CD14-positive monocyte (primary cell): ENCODE data around the gene SRGAP1. TPM values are rescaled to one million over a fixed set of nuclear protein-coding genes. Genes with fewer than 3 reads are reported as not detected.

Source experiments
- DNase-seq, 3 donors: peaks; one replicate each; pipeline ENCODE4 v3.0.0-alpha.2; 2011 to 2022
- H2AFZ ChIP-seq: 2 replicates; pipeline ENCODE4 v1.6.0; 2012; ENCODE audit warnings: mild to moderate bottlenecking, low read depth, low read length, inconsistent platforms; ENCODE audit not compliant: insufficient read depth, poor library complexity, severe bottlenecking
- H3K27ac ChIP-seq, 2 donors: 1 replicate in 1 of 2; 2 replicates in 1 of 2; pipeline ENCODE4 v1.5.1; 2012 to 2013; ENCODE audit warnings: low read length in 2 of 2, control low read depth in 1 of 2, inconsistent platforms in 1 of 2, low read depth in 1 of 2, mild to moderate bottlenecking in 1 of 2
- H3K27me3 ChIP-seq, 2 donors: one replicate each; pipeline versions ENCODE4 v1.6.0 to v1.6.1; 2011 to 2013; ENCODE audit warnings: low read length in 2 of 2; ENCODE audit not compliant: control insufficient read depth in 2 of 2, insufficient read depth in 2 of 2
- H3K36me3 ChIP-seq, 2 donors: replicated peaks in 1 of 2; 1 replicate in 1 of 2; 2 replicates in 1 of 2; pipeline versions ENCODE4 v1.5.1 to v1.6.1; 2012 to 2013; ENCODE audit warnings: low read length in 2 of 2, control low read depth in 1 of 2, inconsistent platforms in 1 of 2, mild to moderate bottlenecking in 1 of 2; ENCODE audit not compliant: insufficient read depth in 2 of 2, control insufficient read depth in 1 of 2
- H3K4me1 ChIP-seq, 2 donors: 1 replicate in 1 of 2; 2 replicates in 1 of 2; pipeline versions ENCODE4 v1.5.1 to v1.6.1; 2012 to 2013; ENCODE audit warnings: low read length in 2 of 2, control low read depth in 1 of 2, inconsistent platforms in 1 of 2, mild to moderate bottlenecking in 1 of 2, moderate library complexity in 1 of 2; ENCODE audit not compliant: insufficient read depth in 2 of 2, control insufficient read depth in 1 of 2
- H3K4me2 ChIP-seq: replicated peaks from 2 replicates; pipeline ENCODE3; 2012; ENCODE audit warnings: low read length, moderate library complexity, mild to moderate bottlenecking; ENCODE audit not compliant: poor library complexity, severe bottlenecking; ENCODE audit errors: extremely low read depth
- H3K4me3 ChIP-seq, 3 experiments: fragments of 200-600 bp in 1 of 3; sonication (generic) in 1 of 3; replicated peaks in 1 of 3; 1 replicate in 2 of 3; 2 replicates in 1 of 3; pipeline ENCODE4 v1.5.1; 2011 to 2013; ENCODE audit warnings: low read length in 3 of 3, mild to moderate bottlenecking in 3 of 3, control low read depth in 2 of 3, low read depth in 2 of 3, inconsistent platforms in 1 of 3, moderate library complexity in 1 of 3
- H3K79me2 ChIP-seq: 2 replicates; pipeline ENCODE4 v1.6.0; 2012; ENCODE audit warnings: mild to moderate bottlenecking, control low read depth, inconsistent platforms, low read length, moderate library complexity; ENCODE audit not compliant: insufficient read depth
- H3K9ac ChIP-seq: 2 replicates; pipeline ENCODE4 v1.6.0; 2017; ENCODE audit warnings: low read length, mild to moderate bottlenecking; ENCODE audit not compliant: insufficient read depth, poor library complexity, severe bottlenecking
- H3K9me3 ChIP-seq, 2 donors: replicated peaks in 1 of 2; 1 replicate in 1 of 2; 2 replicates in 1 of 2; pipeline versions ENCODE4 v1.5.1 to v1.6.1; 2012 to 2013; ENCODE audit warnings: low read length in 2 of 2, control low read depth in 1 of 2; ENCODE audit not compliant: control insufficient read depth in 1 of 2, insufficient read depth in 1 of 2
- H4K20me1 ChIP-seq: 2 replicates; pipeline ENCODE4 v1.6.0; 2012; ENCODE audit warnings: mild to moderate bottlenecking, low read length, control low read depth, moderate library complexity; ENCODE audit not compliant: insufficient read depth
- H3K27ac Mint-ChIP-seq, 7 donors: one replicate each; pipeline ENCODE4 v1.8.0; 2020; ENCODE audit warnings: mild to moderate bottlenecking in 7 of 7, mixed read lengths in 7 of 7, moderate library complexity in 6 of 7, inconsistent platforms in 2 of 7
- H3K27me3 Mint-ChIP-seq, 3 donors: one replicate each; pipeline ENCODE4 v1.8.0; 2021 to 2022; ENCODE audit warnings: low read depth in 3 of 3, mild to moderate bottlenecking in 3 of 3, mixed read lengths in 3 of 3, moderate library complexity in 3 of 3, inconsistent platforms in 1 of 3
- H3K36me3 Mint-ChIP-seq, 2 donors: one replicate each; pipeline ENCODE4 v1.8.0; 2020; ENCODE audit warnings: mixed read lengths in 2 of 2, inconsistent platforms in 1 of 2, mild to moderate bottlenecking in 1 of 2
- H3K4me1 Mint-ChIP-seq: one replicate; pipeline ENCODE4 v1.8.0; 2020; ENCODE audit warnings: mild to moderate bottlenecking, mixed read lengths
- H3K4me3 Mint-ChIP-seq, 2 donors: one replicate each; pipeline ENCODE4 v1.8.0; 2020; ENCODE audit warnings: mild to moderate bottlenecking in 2 of 2, mixed read lengths in 2 of 2, moderate library complexity in 1 of 2
- H3K9me3 Mint-ChIP-seq, 7 donors: one replicate each; pipeline ENCODE4 v1.8.0; 2020 to 2022; ENCODE audit warnings: mixed read lengths in 7 of 7, mild to moderate bottlenecking in 6 of 7, moderate library complexity in 6 of 7, inconsistent platforms in 2 of 7
- CTCF ChIP-seq: fragments of 200-600 bp; IDR thresholded peaks from one replicate; pipeline ENCODE4 v1.8.0; 2022; ENCODE audit warnings: antibody characterized with exemption, mild to moderate bottlenecking
- WGBS: methylation state at CpG from one replicate; pipeline ENCODE4 v1.1.5; 2013; ENCODE audit warnings: missing lambda C conversion rate; ENCODE audit not compliant: insufficient coverage; 5-methylcytosine and 5-hydroxymethylcytosine counted together
- intact Hi-C, 2 donors: fragments of 100-400 bp; cut with micrococcal nuclease; formaldehyde crosslinking; loops; one replicate each; pipeline versions ENCODE4 v1.15.0 to v1.15.1; 2023
- polyA plus RNA-seq, 3 donors: library from polyadenylated mRNA; depleted of rRNA in 1 of 3; unstranded in 2 of 3; stranded (reverse) in 1 of 3; fragments of 300-500 nt in 2 of 3; fragments of >200 nt in 1 of 3; fragmentation: Illumina TruSeq in 2 of 3; gene quantifications; 1 replicate in 2 of 3; 2 replicates in 1 of 3; pipeline ENCODE4 v1.2.3, GENCODE V29; 2012 to 2021

The SRGAP1 gene
- polyA plus RNA-seq, 3 donors: 0.05 to 0.52 (median 0.07) TPM

GRCh38 chr12:64142382-64142781 is 297.9 kb downstream of the SRGAP1 start:
- intact Hi-C loops: no loop called here
- H3K27me3 ChIP-seq: no peaks in the 10 kb centered on the region
- no peak overlapping the region for H3K9ac ChIP-seq
- no peak overlapping the region for H3K4me2 ChIP-seq
- H3K4me3 ChIP-seq: no peak overlapping the region
- H3K9me3 Mint-ChIP-seq: peaks cover 0 to 5% (median 0%) of the 10 kb centered on the region in 7 donors
- H3K27ac Mint-ChIP-seq: no peak overlapping the region
- H4K20me1 ChIP-seq: no peaks in the 10 kb centered on the region
- no peak overlapping the region for H2AFZ ChIP-seq
- H3K4me3 Mint-ChIP-seq: no peak overlapping the region
- H3K4me1 ChIP-seq: no peaks in the 10 kb centered on the region
- WGBS: 95% methylated on average over 7 of the region's 7 CpGs
- H3K9me3 ChIP-seq: no peaks in the 10 kb centered on the region
- no peaks in the 10 kb centered on the region for H3K79me2 ChIP-seq
- DNase-seq: no peak
- H3K27me3 Mint-ChIP-seq: peaks cover 0 to 4% (median 3%) of the 10 kb centered on the region in 3 donors
- H3K36me3 Mint-ChIP-seq: no peaks in the 10 kb centered on the region
- H3K36me3 ChIP-seq: no peaks in the 10 kb centered on the region
- H3K27ac ChIP-seq: no peak overlapping the region
- no peak for TF ChIP-seq CTCF
- peaks cover 4% of the 10 kb centered on the region for H3K4me1 Mint-ChIP-seq

GRCh38 chr12:64142784-64143183 is 298.3 kb downstream of the SRGAP1 start:
- no peak overlapping the region for H3K27ac Mint-ChIP-seq
- Histone ChIP-seq H4K20me1 (no peaks in the 10 kb centered on the region), H3K4me3 (no peak overlapping the region), H3K27me3 (no peaks in the 10 kb centered on the region), H3K4me2 (no peak overlapping the region), H3K79me2 (no peaks in the 10 kb centered on the region), H3K36me3 (no peaks in the 10 kb centered on the region), H3K9me3 (no peaks in the 10 kb centered on the region), H3K27ac (no peak overlapping the region), H3K4me1 (no peaks in the 10 kb centered on the region), H3K9ac (no peak overlapping the region), H2AFZ (no peak overlapping the region)
- no peak for TF ChIP-seq CTCF
- H3K27me3 Mint-ChIP-seq: peaks cover 0 to 4% (median 3%) of the 10 kb centered on the region in 3 donors
- peaks cover 0 to 5% (median 0%) of the 10 kb centered on the region in 7 donors for H3K9me3 Mint-ChIP-seq
- DNase-seq: no peak
- H3K36me3 Mint-ChIP-seq: no peaks in the 10 kb centered on the region
- intact Hi-C loops: no loop called here
- no peak overlapping the region for H3K4me3 Mint-ChIP-seq
- H3K4me1 Mint-ChIP-seq: peaks cover 5% of the 10 kb centered on the region
- 99% methylated on average over 5 of the region's 7 CpGs for WGBS
